Fibroblast of the aortic adventitia (primary cell): ENCODE data around the gene CHDH. TPM values are rescaled to one million over a fixed set of nuclear protein-coding genes. Genes with fewer than 3 reads are reported as not detected.

Experiments used
- DNase-seq: peaks from one replicate; pipeline ENCODE4 v3.0.0-alpha.2; 2010; ENCODE audit warnings: low read depth
- H3K4me3 ChIP-seq: 2 replicates; pipeline ENCODE4 v1.5.1; 2011; ENCODE audit warnings: low read depth, mild to moderate bottlenecking, control low read depth, low read length, moderate library complexity
- CTCF ChIP-seq: IDR thresholded peaks from 2 replicates; pipeline ENCODE4 v1.5.1; 2011; ENCODE audit warnings: mild to moderate bottlenecking, low read length, control low read depth, inconsistent platforms; ENCODE audit not compliant: insufficient read depth
- total RNA-seq: library from RNA; depleted of rRNA; stranded (reverse); fragments of >200 nt; gene quantifications from 2 replicates; pipeline ENCODE4 v1.2.3, GENCODE V29; 2012; ENCODE audit warnings: low replicate concordance

CHDH gene
- total RNA-seq, 1 donor = 1.3 TPM

GRCh38 chr3:53789459-53789858, 56.8 kb downstream of the CHDH start:
- no peak overlapping the region for H3K4me3 ChIP-seq
- DNase-seq = no peak
- no peak for TF ChIP-seq CTCF

GRCh38 chr3:53788038-53788437, 58.2 kb downstream of the CHDH start:
- DNase-seq = no peak
- no peak overlapping the region for H3K4me3 ChIP-seq
- TF ChIP-seq CTCF = no peak

DNA sequence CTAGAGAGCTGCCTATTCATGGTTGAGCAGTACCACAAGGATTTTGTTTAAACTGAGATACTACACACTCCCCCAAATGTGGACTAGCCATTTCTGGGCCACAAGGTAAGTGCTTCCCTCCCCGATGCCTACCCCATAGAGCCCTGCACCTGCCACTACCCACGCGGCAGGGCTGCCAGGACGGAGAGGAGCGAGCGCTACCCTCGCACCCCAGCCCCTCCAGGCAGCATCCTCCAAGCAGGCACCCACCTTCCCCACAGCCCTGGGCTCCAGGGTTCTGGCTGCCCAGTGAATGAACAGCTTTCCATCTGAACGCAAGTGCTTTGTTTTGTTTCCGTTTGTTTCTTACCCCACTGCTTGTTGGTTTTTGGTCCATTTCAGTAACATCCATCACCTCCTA, 59.2 kb downstream of the CHDH start:
- TF ChIP-seq CTCF = no peak
- H3K4me3 ChIP-seq = no peak overlapping the region
- no peak for DNase-seq

DNA sequence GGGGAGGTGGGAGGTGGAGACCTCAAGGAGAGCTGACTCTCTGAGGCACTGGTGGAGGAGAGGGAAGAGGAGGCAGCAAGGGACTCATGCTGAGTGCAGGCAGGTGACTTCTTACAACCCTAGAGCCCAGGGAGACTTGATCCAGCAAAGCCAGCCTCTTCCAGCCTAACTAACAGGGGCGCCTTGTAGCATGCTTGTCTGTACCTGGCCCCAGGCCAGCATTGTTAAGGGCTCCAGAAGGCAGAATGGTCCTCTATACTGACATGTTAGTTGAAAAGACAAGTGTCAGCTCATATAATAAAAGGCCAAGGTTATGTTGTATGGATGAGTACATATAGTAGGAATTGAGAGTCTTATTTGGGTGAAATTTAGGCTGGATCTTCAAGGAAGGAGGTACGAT, 65.4 kb downstream of the CHDH start:
- no peak overlapping the region for H3K4me3 ChIP-seq
- DNase-seq = no peak
- no peak for TF ChIP-seq CTCF

DNA sequence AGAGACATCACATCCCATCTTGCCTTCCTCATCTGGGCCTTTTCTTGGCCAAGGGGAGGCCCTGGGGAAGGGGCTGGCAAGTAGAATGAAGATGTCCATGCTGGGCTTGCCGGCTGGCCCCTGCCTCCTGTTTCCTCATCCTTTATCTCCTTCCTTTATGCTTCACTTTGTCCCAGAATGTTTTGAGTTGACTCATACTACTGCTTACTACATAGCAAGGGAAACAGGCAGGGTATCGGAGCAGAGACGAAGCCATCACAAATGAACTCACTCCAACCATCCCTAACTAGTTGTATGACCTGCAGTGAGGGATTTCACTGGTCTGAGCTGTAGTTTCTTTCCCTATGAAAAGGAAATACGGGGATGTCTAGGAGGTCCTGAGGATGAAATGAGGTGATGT, 66.0 kb downstream of the CHDH start:
- peak; percentile 44 for DNase-seq
- TF ChIP-seq CTCF = no peak
- no peak overlapping the region for H3K4me3 ChIP-seq

- DNase-seq = no peak
These were observed 68.1 kb downstream of the CHDH start for GRCh38 chr3:53778153-53778552.

More at GRCh38 chr3:53778153-53778552, 68.1 kb downstream of the CHDH start:
- H3K4me3 ChIP-seq = no peak overlapping the region
- TF ChIP-seq CTCF = no peak
